Activated gamma-delta T cell treated with Interleukin-2 at 50 U/mL for 16 hours (primary cell): ENCODE data around the gene BSCL2.
"Not testable (repeated sequence)": the region's sequence is repeated elsewhere in the genome, so short reads cannot be mapped to it uniquely, and the experiment has no call there.

Experiments
- DNase-seq: peaks from one replicate; pipeline ENCODE4 v3.0.0-alpha.2; 2020

BSCL2 gene

DNA sequence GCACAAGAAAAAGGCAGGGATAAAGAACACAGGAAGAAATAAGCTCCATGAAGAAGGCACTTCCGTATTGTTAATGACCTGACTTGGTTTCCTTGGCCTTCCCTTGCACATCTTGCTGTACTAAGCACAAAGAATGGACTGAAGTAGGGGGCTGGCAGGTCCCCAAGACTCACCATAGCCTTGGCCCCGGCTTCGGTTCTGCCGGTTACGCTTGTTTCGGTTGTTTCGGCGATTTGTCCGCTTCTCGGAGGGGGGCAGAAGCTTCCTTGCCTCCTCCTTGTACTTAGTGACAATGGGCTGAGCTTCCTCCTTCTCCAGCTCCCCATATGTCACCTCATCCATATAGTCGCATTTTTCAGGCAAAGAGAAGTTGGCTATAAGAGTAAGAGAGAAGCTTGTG is 9.6 kb upstream of the BSCL2 start:
- no peak for DNase-seq

DNA sequence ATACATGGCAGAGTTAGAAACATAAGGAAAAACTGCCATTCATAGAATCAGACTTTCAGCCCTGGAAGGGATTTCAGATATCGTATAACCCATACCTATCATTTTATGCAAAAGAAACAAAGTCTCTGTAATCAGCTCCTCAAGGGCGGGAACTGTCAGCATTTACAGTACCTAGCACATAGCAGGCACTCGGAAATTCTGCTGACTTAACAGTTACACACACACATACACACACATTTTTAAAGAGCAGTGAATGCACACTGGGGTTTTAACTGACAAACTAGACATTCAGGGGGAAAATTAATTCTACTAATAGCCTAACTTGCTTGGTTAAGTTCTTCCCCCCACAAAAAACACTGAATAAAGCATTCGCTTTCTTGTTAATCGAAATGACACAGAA is 9.0 kb upstream of the BSCL2 start:
- DNase-seq, result no peak

GRCh38 chr11:62715150-62716130 is 8.2 kb upstream of the BSCL2 start:
- DNase-seq, result no peak

- DNase-seq, result no peak
Measured at GRCh38 chr11:62713343-62713742, 6.1 kb upstream of the BSCL2 start.

GRCh38 chr11:62712861-62713260 is 5.6 kb upstream of the BSCL2 start:
- no peak for DNase-seq

- no peak for DNase-seq
Measured at GRCh38 chr11:62712276-62712812, 5.1 kb upstream of the BSCL2 start.

DNA sequence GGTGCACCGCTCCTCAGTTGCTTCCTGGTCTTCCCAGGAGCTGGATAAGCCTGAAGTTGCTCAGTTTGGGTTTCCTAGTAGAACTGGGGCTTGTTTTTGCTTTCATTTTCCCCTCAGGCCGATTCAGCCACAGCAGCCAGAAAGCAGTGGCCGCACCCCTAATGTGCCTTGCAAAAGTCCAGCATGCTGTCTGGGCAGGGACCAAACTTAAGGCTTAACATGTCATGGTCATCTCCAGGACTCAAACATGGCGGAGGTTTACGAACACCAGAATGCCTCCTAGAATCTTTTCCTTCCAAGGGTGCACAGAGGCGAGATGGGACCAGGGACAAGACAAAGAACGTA is 2.7 kb upstream of the BSCL2 start:
- DNase-seq, result peak; percentile 19

- DNase-seq, result peak; percentile 96
Measured at GRCh38 chr11:62709247-62710000, 2.2 kb upstream of the BSCL2 start.

DNA sequence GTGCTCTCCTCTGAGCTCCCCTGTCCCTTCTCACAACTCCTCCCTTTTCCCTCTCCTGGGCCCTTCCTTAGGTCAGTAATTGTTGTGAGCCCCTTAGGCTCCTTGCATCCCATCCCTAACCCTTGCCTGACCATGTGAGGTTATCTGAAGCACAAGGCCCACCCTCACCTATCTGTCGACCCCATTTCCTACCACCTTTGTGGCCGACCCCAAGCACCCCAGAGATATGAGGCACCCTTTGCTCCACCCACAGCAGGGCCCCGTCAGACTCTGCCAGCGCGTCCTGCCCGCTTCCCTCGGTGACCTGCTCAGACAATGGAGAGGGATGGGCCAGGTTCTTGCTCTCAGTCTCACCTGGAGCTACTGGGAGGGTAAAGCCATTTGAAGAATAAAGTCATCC is 1.6 kb upstream of the BSCL2 start:
- DNase-seq, result peak; percentile 49

GRCh38 chr11:62708392-62708791 is 1.2 kb upstream of the BSCL2 start:
- DNase-seq, result no peak

DNA sequence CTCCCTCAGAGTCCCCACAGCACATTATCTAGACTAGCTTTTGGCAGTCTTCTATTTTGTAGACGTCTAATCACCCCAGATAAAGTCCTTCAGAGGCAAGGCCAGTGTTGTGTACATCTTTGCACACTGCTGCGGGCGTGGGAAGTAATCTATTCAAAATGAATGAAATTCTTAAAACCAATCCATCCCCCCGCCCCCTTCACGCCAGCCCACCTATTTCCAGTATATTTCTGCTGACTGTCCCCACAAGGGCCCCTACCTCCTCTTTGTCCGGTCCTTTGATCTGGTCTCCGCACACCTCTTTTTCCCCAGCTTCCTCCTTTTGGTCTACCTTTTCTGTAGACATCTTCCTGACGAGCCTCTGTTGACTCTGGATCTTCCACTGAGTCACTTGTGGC is 375 bp downstream of the BSCL2 start:
- no peak for DNase-seq

- peak; percentile 95 for DNase-seq
Measured at GRCh38 chr11:62705880-62706849, 1.1 kb downstream of the BSCL2 start.

DNA sequence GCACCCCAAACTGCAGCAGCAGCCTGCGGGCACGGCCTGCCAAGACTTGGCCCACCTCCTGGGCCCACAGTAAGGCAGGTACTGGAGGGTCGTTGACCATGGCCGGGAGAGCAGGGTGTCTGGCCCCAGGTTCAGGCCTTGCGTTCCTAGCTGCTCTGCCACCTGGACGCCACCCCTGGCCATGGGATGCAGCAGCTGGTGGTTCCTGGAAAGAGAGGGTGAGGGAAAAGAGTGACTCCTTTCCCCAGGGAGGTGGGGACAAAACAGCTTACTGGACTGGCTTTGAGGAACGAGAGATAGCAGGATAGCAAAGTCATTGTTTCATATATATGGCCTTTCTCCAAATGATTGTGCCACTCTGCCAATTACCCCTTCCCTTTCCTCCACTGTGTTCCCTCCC is 1.8 kb downstream of the BSCL2 start:
- DNase-seq, result no peak

DNA sequence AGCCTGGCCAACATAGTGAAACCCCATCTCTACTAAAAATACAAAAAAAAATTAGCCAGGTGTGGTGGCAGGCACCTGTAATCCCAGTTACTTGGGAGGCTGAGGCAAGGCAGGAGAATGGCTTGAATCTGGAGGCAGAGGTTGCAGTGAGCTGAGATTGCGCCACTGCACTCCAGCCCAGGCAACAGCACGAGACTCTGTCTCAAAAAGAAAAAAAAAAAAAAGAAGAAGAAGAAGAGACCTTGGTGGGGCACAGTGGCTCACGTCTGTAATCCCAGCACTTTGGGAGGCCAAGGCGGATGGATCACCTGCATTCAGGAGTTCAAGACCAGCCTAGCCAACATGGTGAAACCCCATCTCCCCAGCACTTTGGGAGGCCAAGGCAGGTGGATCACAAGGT is 3.3 kb downstream of the BSCL2 start:
- not testable (repeated sequence) for DNase-seq

DNA sequence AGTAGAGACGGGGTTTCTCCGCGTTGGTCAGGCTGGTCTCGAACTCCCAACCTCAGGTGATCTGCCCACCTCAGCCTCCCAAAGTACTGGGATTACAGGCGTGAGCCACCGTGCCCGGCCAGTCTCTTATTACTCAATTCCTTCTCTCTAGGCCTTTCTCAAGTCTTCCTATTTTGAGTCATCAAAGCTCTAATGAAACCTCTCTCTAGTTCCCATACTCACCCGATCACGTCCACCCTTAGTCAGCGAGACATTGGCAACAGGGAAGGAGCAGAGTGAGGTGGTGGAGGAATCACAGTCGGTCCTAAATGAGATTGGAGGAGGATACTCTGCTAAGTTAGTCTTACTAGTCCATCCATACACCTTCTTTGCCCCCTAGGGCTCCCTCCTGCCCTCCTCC is 5.0 kb downstream of the BSCL2 start:
- no peak for DNase-seq

- peak; percentile 79 for DNase-seq
Measured at GRCh38 chr11:62694455-62695167, 12.6 kb downstream of the BSCL2 start.

DNA sequence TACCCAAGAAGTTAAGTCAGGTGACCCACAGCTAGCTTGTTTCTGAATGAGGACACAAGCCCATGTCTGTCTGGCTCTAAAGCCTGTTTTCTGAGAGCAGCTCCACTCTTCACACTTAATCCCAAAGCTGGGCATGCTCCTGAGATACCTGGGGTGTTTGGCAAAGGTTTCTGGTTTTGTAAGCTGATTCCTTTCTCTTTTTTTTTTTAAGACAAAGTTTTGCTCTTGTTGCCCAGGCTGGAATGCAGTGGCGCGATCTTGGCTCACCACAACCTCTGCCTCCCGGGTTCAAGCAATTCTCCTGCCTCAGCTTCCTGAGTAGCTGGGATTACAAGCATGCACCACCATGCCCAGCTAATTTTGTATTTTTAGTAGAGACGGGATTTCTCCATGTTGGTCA is 13.6 kb downstream of the BSCL2 start:
- not testable (repeated sequence) for DNase-seq

DNA sequence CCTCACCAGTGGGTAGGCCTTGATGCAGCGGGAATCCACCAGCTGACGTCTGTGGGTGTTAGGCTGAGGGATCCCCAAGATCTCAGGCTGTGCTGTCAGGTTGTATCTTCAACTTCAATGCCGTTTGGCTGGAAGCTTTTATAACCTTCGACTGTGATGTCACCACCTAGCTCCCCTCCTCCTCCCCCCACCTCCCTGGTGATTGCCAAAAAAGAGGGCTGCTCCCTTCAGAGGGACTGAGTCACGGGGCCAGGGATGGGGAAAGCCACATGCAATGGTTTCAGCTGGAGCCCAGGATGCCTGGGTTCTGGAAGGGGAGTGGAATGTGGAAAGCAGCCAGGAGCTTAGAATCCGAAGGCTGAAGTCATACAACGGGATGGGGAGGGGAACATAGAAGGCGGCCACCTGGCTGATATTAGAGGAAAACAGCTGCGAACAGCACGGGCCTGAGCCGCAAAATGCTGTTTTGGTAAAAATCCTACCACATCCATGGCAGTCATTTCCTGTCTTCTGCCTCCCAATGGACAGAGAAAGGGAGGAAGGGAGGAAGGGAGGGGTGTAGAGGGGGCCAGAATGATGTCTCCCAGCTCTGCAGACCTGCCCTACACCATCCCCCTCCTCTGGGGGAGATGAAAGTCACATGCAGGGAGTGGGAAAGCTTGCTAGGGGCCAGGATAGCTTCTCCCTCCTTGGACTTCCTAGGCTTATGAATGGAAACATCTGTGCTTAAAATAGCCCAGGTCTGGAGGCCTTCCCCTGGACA is 17.6 kb downstream of the BSCL2 start, which contains the start of gene LRRN4CL:
Gene LRRN4CL (minus strand): TSS at position 110 of the 763 bp plus-strand sequence. CDS start 1,022 bp downstream, outside the sequence.
- DNase-seq, result no peak

DNA sequence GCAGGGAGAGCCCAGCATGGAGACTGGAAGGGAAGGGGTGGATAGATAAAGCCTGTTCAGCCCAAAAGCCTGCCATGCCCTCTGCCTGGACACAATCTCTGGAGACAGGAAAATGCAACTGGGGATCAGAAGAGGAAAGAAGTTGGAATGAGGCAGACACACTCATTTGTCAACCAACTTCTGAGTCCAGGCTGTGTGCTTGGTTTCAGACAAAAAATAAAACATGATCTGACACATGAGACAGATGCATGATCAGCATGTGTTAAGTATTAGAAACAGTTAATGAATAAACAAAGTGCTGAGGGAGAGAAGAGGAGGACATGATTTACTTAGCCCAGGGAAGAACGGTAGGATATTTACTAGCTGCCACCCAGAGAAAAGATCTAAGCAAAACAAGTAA is 18.7 kb downstream of the BSCL2 start:
- no peak for DNase-seq

DNA sequence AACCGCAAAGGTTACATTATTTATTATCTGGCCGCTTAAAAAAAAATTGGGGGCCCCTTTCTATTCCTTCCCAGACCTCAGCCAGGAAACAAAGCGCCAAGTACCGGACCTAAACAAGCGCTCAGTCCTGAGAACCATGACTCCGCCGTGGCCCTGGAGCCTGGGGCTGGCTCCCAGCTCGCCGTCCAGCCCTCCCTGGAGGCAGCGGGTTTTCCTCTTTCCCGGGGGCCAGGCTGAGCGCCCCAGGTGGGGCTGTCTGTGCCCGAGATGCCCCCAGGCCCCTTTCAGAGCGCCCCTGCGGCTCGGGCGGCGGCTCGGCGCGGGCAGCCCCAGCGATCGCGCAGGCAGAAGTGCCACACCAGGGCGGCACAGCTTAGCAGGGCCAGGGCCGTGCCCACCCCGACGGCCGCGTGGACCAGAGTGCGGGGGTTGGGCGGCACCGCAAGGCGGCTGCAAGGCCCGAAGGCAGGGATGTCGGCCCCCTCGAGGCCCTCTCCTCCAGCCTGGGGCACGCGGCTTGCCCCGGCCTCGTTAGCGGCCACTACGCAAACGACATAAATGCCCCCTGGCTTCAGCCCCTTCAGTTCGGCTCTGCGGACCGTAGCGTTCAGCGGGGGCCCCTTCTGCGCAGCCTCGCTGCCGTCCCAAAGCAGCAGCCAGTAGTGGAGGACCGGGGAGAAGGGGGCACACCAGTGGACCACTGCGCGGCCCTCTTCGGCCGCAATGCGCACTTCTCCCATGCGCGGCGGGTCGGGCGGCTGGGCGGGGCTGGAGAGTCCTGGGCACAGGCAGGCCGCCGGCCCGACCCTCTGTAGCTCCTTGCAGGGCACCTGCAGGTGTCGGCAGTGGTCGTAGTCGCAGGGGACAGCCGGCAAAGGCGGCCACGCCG is 19.5 kb downstream of the BSCL2 start:
- no peak for DNase-seq
